HCT116 (cell line): Measurements from ENCODE around the gene INTS12. TPM values are rescaled to one million over a fixed set of nuclear protein-coding genes. Genes with fewer than 3 reads are reported as not detected.

ENCODE experiments used
- ATAC-seq: fragments of 200-7000 bp; cut with Tn5 transposase; 2 replicates; pipeline ENCODE4 v1.9.1; 2020; ENCODE audit warnings: mild to moderate bottlenecking, moderate library complexity
- BruUV-seq: library from RNA; stranded (reverse); fragments of 400-500 nt; replicated peaks from 2 replicates; lab custom pipeline; 2021; lab: Mats Ljungman, UMichigan
- CTCF ChIA-PET: fragments of 300-600 bp; sonication (Branson Sonifier 250); formaldehyde crosslinking; loops from one replicate; lab custom pipeline; 2021; ENCODE audit warnings: antibody characterized with exemption; lab: Charles Lee
- POLR2A ChIA-PET: fragments of 300-600, 350-600 bp; sonication (Branson Sonifier 250); formaldehyde crosslinking; loops from one replicate; lab custom pipeline; 2021; ENCODE audit warnings: antibody characterized with exemption; lab: Charles Lee
- RAD21 ChIA-PET, 2 experiments: fragments of 300-600 bp; sonication (Branson Sonifier 250); formaldehyde crosslinking; loops; one replicate each; lab custom pipeline; 2023; ENCODE audit warnings: low total read pairs in 2 of 2; ENCODE audit not compliant: uncharacterized antibody in 2 of 2, unreplicated experiment in 2 of 2, low non-redundant PET in 1 of 2; lab: Charles Lee
- DNase-seq: peaks from one replicate; pipeline ENCODE4 v3.0.0-alpha.2; 2010; ENCODE audit warnings: low read depth, low spot score
- H2AFZ ChIP-seq: fragments of 200-600 bp; shearing (Covaris generic), sonication (generic); 2 replicates; pipeline ENCODE4 v1.6.1; 2017; ENCODE audit warnings: low read depth, mixed run types, mixed read lengths, antibody characterized with exemption, low read length; ENCODE audit not compliant: poor library complexity, severe bottlenecking
- H3K27ac ChIP-seq: 2 replicates; pipeline ENCODE4 v1.5.1; 2012; ENCODE audit warnings: low read depth, low read length
- H3K27me3 ChIP-seq: fragments of 200-600 bp; sonication (generic); 2 replicates; pipeline ENCODE4 v1.6.1; 2016; ENCODE audit warnings: mixed run types, low read length, mixed read lengths; ENCODE audit not compliant: insufficient read depth
- H3K36me3 ChIP-seq, 2 experiments: fragments of 200-500 bp in 1 of 2; fragments of 200-600 bp in 1 of 2; sonication (Bioruptor generic) in 1 of 2; sonication (generic) in 1 of 2; 2 replicates each; pipeline versions ENCODE4 v1.5.1 to v1.6.1; 2014 to 2016; ENCODE audit warnings: low read length in 2 of 2, inconsistent platforms in 1 of 2, mixed read lengths in 1 of 2, mixed run types in 1 of 2; ENCODE audit not compliant: insufficient read depth in 2 of 2, control insufficient read depth in 1 of 2
- H3K4me1 ChIP-seq, 2 experiments: fragments of 200-600 bp in 1 of 2; sonication (generic) in 1 of 2; 2 replicates each; pipeline versions ENCODE4 v1.5.1 to v1.6.1; 2012 to 2017; ENCODE audit warnings: low read length in 2 of 2, inconsistent platforms in 1 of 2, mild to moderate bottlenecking in 1 of 2, mixed read lengths in 1 of 2, mixed run types in 1 of 2, moderate library complexity in 1 of 2; ENCODE audit not compliant: insufficient read depth in 2 of 2, control insufficient read depth in 1 of 2
- H3K4me2 ChIP-seq: fragments of 200-600 bp; sonication (generic); 2 replicates; pipeline ENCODE4 v1.6.1; 2017; ENCODE audit warnings: mixed run types, low read length, mixed read lengths
- H3K4me3 ChIP-seq, 2 experiments: fragments of 200-600 bp in 1 of 2; sonication (generic) in 1 of 2; replicated peaks in 1 of 2; 2 replicates each; pipeline ENCODE4 v1.5.1; 2011 to 2016; ENCODE audit warnings: low read length in 2 of 2, control low read depth in 1 of 2, low read depth in 1 of 2, mild to moderate bottlenecking in 1 of 2, mixed read lengths in 1 of 2, mixed run types in 1 of 2
- H3K79me2 ChIP-seq: fragments of 200-600 bp; sonication (generic); 2 replicates; pipeline ENCODE4 v1.6.1; 2017; ENCODE audit warnings: mild to moderate bottlenecking, mixed run types, low read length, moderate library complexity, mixed read lengths; ENCODE audit not compliant: insufficient read depth
- H3K9ac ChIP-seq: fragments of 200-600 bp; sonication (generic); 2 replicates; pipeline ENCODE4 v1.6.1; 2016; ENCODE audit warnings: low read length, mixed read lengths
- H3K9me2 ChIP-seq: fragments of 200-600 bp; sonication (generic), shearing (Covaris generic); 2 replicates; pipeline ENCODE4 v1.6.1; 2017; ENCODE audit warnings: mixed run types, mild to moderate bottlenecking, moderate library complexity; ENCODE audit not compliant: insufficient read depth
- H3K9me3 ChIP-seq, 2 experiments: fragments of 200-500 bp in 1 of 2; fragments of 200-600 bp in 1 of 2; sonication (Bioruptor generic) in 1 of 2; sonication (generic) in 1 of 2; 2 replicates each; pipeline ENCODE4 v1.6.1; 2014 to 2017; ENCODE audit warnings: low read length in 2 of 2, mixed read lengths in 2 of 2, inconsistent platforms in 1 of 2, low read depth in 1 of 2, mild to moderate bottlenecking in 1 of 2, mixed run types in 1 of 2, moderate library complexity in 1 of 2; ENCODE audit not compliant: control insufficient read depth in 1 of 2, insufficient read depth in 1 of 2
- H4K20me1 ChIP-seq: fragments of 200-600 bp; sonication (generic), shearing (Covaris generic); 2 replicates; pipeline ENCODE4 v1.6.1; 2017; ENCODE audit warnings: mixed run types, mild to moderate bottlenecking, moderate library complexity; ENCODE audit not compliant: insufficient read depth
- ATF3 ChIP-seq: IDR thresholded peaks from 2 replicates; pipeline ENCODE4 v1.6.1; 2012
- CBX3 ChIP-seq: IDR thresholded peaks from 2 replicates; pipeline ENCODE4 v1.6.1; 2012; ENCODE audit warnings: low read depth
- CTCF ChIP-seq, 3 experiments: fragments of 200-600 bp in 1 of 3; sonication (generic) in 1 of 3; IDR thresholded peaks in 2 of 3; conservative IDR thresholded peaks in 1 of 3; 2 replicates each; pipeline ENCODE4 v1.5.1; 2012 to 2017; ENCODE audit warnings: low read depth in 2 of 3, low read length in 2 of 3, antibody characterized with exemption in 1 of 3, borderline replicate concordance in 1 of 3, control low read depth in 1 of 3, mild to moderate bottlenecking in 1 of 3, mixed read lengths in 1 of 3, mixed run types in 1 of 3, moderate library complexity in 1 of 3; ENCODE audit not compliant: insufficient read depth in 1 of 3
- ELF1 ChIP-seq: IDR thresholded peaks from 2 replicates; pipeline ENCODE4 v1.6.1; 2012; ENCODE audit warnings: low read depth, borderline replicate concordance
- EZH2phosphoT487 ChIP-seq: fragments of 200-600 bp; IDR thresholded peaks from 2 replicates; pipeline ENCODE4 v1.6.1; 2018; ENCODE audit warnings: antibody characterized with exemption, borderline replicate concordance
- FOSL1 ChIP-seq: IDR thresholded peaks from 2 replicates; pipeline ENCODE4 v1.6.1; 2012; ENCODE audit warnings: low read depth
- POLR2AphosphoS5 ChIP-seq: IDR thresholded peaks from 2 replicates; pipeline ENCODE4 v1.6.1; 2011; ENCODE audit warnings: mild to moderate bottlenecking, low read depth, low read length, moderate library complexity
- SIN3A ChIP-seq: IDR thresholded peaks from 2 replicates; pipeline ENCODE4 v1.6.1; 2012; ENCODE audit warnings: low read depth
- SP1 ChIP-seq: IDR thresholded peaks from 2 replicates; pipeline ENCODE4 v1.6.1; 2012; ENCODE audit warnings: low read depth
- SRF ChIP-seq: IDR thresholded peaks from 2 replicates; pipeline ENCODE4 v1.6.1; 2012; ENCODE audit warnings: low read depth
- YY1 ChIP-seq: IDR thresholded peaks from 2 replicates; pipeline ENCODE4 v1.6.1; 2011; ENCODE audit warnings: low read length, low read depth, moderate library complexity, mild to moderate bottlenecking; ENCODE audit not compliant: insufficient replicate concordance; ENCODE audit errors: extremely low read depth
- ZNF274 ChIP-seq: fragments of 200-500 bp; sonication (Bioruptor generic); IDR thresholded peaks from 2 replicates; pipeline ENCODE4 v1.6.1; 2014; ENCODE audit warnings: mild to moderate bottlenecking, low read depth, low read length, inconsistent platforms
- intact Hi-C: fragments of 100-400 bp; cut with micrococcal nuclease; formaldehyde crosslinking; loops from 2 replicates; pipeline ENCODE4 v1.10.0; 2022
- total RNA-seq: library from RNA; stranded (reverse); gene quantifications from one replicate; pipeline ENCODE4 v1.2.1, GENCODE V29; 2021; ENCODE audit not compliant: unreplicated experiment

Gene INTS12
- total RNA-seq, 1 experiment from 2014 or later: 18.5 TPM

GRCh38 chr4:105710678-105711077, 2.2 kb upstream of the INTS12 start:
- Histone ChIP-seq H2AFZ (no peak overlapping the region), H3K27ac (no peak overlapping the region)
- BruUV-seq: no TSS peak

More at GRCh38 chr4:105710678-105711077, 2.2 kb upstream of the INTS12 start:
- Histone ChIP-seq H3K36me3 (no peaks in the 10 kb centered on the region), H4K20me1 (no peaks in the 10 kb centered on the region), H3K4me1 (peaks cover 0 to 14% of the 10 kb centered on the region in 2 experiments; a peak in 3 of 4 replicates), H3K9me2 (no peaks in the 10 kb centered on the region), H3K9me3 (no peaks in the 10 kb centered on the region), H3K27me3 (no peaks in the 10 kb centered on the region), H3K9ac (no peak overlapping the region), H3K4me3 (no peak overlapping the region), H3K4me2 (no peak overlapping the region; the same call in 1 of the 2 replicates), H3K79me2 (peaks cover 77% of the 10 kb centered on the region)
- RAD21 ChIA-PET: no interaction called here
- intact Hi-C loops: no loop called here
- DNase-seq (no peak), ATAC-seq (no peak)
- CTCF ChIA-PET: no interaction called here
- POLR2A ChIA-PET: no interaction called here
- TF ChIP-seq CTCF (IDR thresholded peaks at IDR 0.05 in 2 of 3, conservative IDR thresholded peaks at IDR 0.05 in 1 of 3; ENCODE audit: borderline replicate concordance in 1 of 3, insufficient read depth in 1 of 3, low read depth in 2 of 3, low read length in 2 of 3): no peak
- no peak for TF ChIP-seq FOSL1
- TF ChIP-seq ELF1: no peak
- no peak for TF ChIP-seq EZH2phosphoT487
- TF ChIP-seq SIN3A: no peak
- no peak for TF ChIP-seq POLR2AphosphoS5
- TF ChIP-seq ATF3: no peak
- no peak for TF ChIP-seq YY1
- TF ChIP-seq CBX3: no peak
- no peak for TF ChIP-seq ZNF274
- TF ChIP-seq SP1: no peak
- no peak for TF ChIP-seq SRF
